HCT116 (cell line): ENCODE data around the gene PPP1R27. TPM values are rescaled to one million over a fixed set of nuclear protein-coding genes. Genes with fewer than 3 reads are reported as not detected.
"Not testable (repeated sequence)": the region's sequence is repeated elsewhere in the genome, so short reads cannot be mapped to it uniquely, and the experiment has no call there.

Experiments
- ATAC-seq: fragments of 200-7000 bp; cut with Tn5 transposase; 2 replicates; pipeline ENCODE4 v1.9.1; 2020; ENCODE audit warnings: mild to moderate bottlenecking, moderate library complexity
- BruUV-seq: library from RNA; stranded (reverse); fragments of 400-500 nt; replicated peaks from 2 replicates; lab custom pipeline; 2021; lab: Mats Ljungman, UMichigan
- CTCF ChIA-PET: fragments of 300-600 bp; sonication (Branson Sonifier 250); formaldehyde crosslinking; loops from one replicate; lab custom pipeline; 2021; ENCODE audit warnings: antibody characterized with exemption; lab: Charles Lee
- POLR2A ChIA-PET: fragments of 300-600, 350-600 bp; sonication (Branson Sonifier 250); formaldehyde crosslinking; loops from one replicate; lab custom pipeline; 2021; ENCODE audit warnings: antibody characterized with exemption; lab: Charles Lee
- RAD21 ChIA-PET, 2 experiments: fragments of 300-600 bp; sonication (Branson Sonifier 250); formaldehyde crosslinking; loops; one replicate each; lab custom pipeline; 2023; ENCODE audit warnings: low total read pairs in 2 of 2; ENCODE audit not compliant: uncharacterized antibody in 2 of 2, unreplicated experiment in 2 of 2, low non-redundant PET in 1 of 2; lab: Charles Lee
- DNase-seq: peaks from one replicate; pipeline ENCODE4 v3.0.0-alpha.2; 2010; ENCODE audit warnings: low read depth, low spot score
- H2AFZ ChIP-seq: fragments of 200-600 bp; shearing (Covaris generic), sonication (generic); 2 replicates; pipeline ENCODE4 v1.6.1; 2017; ENCODE audit warnings: low read depth, mixed run types, mixed read lengths, antibody characterized with exemption, low read length; ENCODE audit not compliant: poor library complexity, severe bottlenecking
- H3K27ac ChIP-seq: 2 replicates; pipeline ENCODE4 v1.5.1; 2012; ENCODE audit warnings: low read depth, low read length
- H3K27me3 ChIP-seq: fragments of 200-600 bp; sonication (generic); 2 replicates; pipeline ENCODE4 v1.6.1; 2016; ENCODE audit warnings: mixed run types, low read length, mixed read lengths; ENCODE audit not compliant: insufficient read depth
- H3K36me3 ChIP-seq, 2 experiments: fragments of 200-500 bp in 1 of 2; fragments of 200-600 bp in 1 of 2; sonication (Bioruptor generic) in 1 of 2; sonication (generic) in 1 of 2; 2 replicates each; pipeline versions ENCODE4 v1.5.1 to v1.6.1; 2014 to 2016; ENCODE audit warnings: low read length in 2 of 2, inconsistent platforms in 1 of 2, mixed read lengths in 1 of 2, mixed run types in 1 of 2; ENCODE audit not compliant: insufficient read depth in 2 of 2, control insufficient read depth in 1 of 2
- H3K4me1 ChIP-seq, 2 experiments: fragments of 200-600 bp in 1 of 2; sonication (generic) in 1 of 2; 2 replicates each; pipeline versions ENCODE4 v1.5.1 to v1.6.1; 2012 to 2017; ENCODE audit warnings: low read length in 2 of 2, inconsistent platforms in 1 of 2, mild to moderate bottlenecking in 1 of 2, mixed read lengths in 1 of 2, mixed run types in 1 of 2, moderate library complexity in 1 of 2; ENCODE audit not compliant: insufficient read depth in 2 of 2, control insufficient read depth in 1 of 2
- H3K4me2 ChIP-seq: fragments of 200-600 bp; sonication (generic); 2 replicates; pipeline ENCODE4 v1.6.1; 2017; ENCODE audit warnings: mixed run types, low read length, mixed read lengths
- H3K4me3 ChIP-seq, 2 experiments: fragments of 200-600 bp in 1 of 2; sonication (generic) in 1 of 2; replicated peaks in 1 of 2; 2 replicates each; pipeline ENCODE4 v1.5.1; 2011 to 2016; ENCODE audit warnings: low read length in 2 of 2, control low read depth in 1 of 2, low read depth in 1 of 2, mild to moderate bottlenecking in 1 of 2, mixed read lengths in 1 of 2, mixed run types in 1 of 2
- H3K79me2 ChIP-seq: fragments of 200-600 bp; sonication (generic); 2 replicates; pipeline ENCODE4 v1.6.1; 2017; ENCODE audit warnings: mild to moderate bottlenecking, mixed run types, low read length, moderate library complexity, mixed read lengths; ENCODE audit not compliant: insufficient read depth
- H3K9ac ChIP-seq: fragments of 200-600 bp; sonication (generic); 2 replicates; pipeline ENCODE4 v1.6.1; 2016; ENCODE audit warnings: low read length, mixed read lengths
- H3K9me2 ChIP-seq: fragments of 200-600 bp; sonication (generic), shearing (Covaris generic); 2 replicates; pipeline ENCODE4 v1.6.1; 2017; ENCODE audit warnings: mixed run types, mild to moderate bottlenecking, moderate library complexity; ENCODE audit not compliant: insufficient read depth
- H3K9me3 ChIP-seq, 2 experiments: fragments of 200-500 bp in 1 of 2; fragments of 200-600 bp in 1 of 2; sonication (Bioruptor generic) in 1 of 2; sonication (generic) in 1 of 2; 2 replicates each; pipeline ENCODE4 v1.6.1; 2014 to 2017; ENCODE audit warnings: low read length in 2 of 2, mixed read lengths in 2 of 2, inconsistent platforms in 1 of 2, low read depth in 1 of 2, mild to moderate bottlenecking in 1 of 2, mixed run types in 1 of 2, moderate library complexity in 1 of 2; ENCODE audit not compliant: control insufficient read depth in 1 of 2, insufficient read depth in 1 of 2
- H4K20me1 ChIP-seq: fragments of 200-600 bp; sonication (generic), shearing (Covaris generic); 2 replicates; pipeline ENCODE4 v1.6.1; 2017; ENCODE audit warnings: mixed run types, mild to moderate bottlenecking, moderate library complexity; ENCODE audit not compliant: insufficient read depth
- JUND ChIP-seq: IDR thresholded peaks from 2 replicates; pipeline ENCODE4 v1.6.1; 2012
- SIN3A ChIP-seq: IDR thresholded peaks from 2 replicates; pipeline ENCODE4 v1.6.1; 2012; ENCODE audit warnings: low read depth
- intact Hi-C: fragments of 100-400 bp; cut with micrococcal nuclease; formaldehyde crosslinking; loops from 2 replicates; pipeline ENCODE4 v1.10.0; 2022
- total RNA-seq: library from RNA; stranded (reverse); gene quantifications from one replicate; pipeline ENCODE4 v1.2.1, GENCODE V29; 2021; ENCODE audit not compliant: unreplicated experiment

The PPP1R27 gene
- total RNA-seq, 1 experiment from 2014 or later: not detected

DNA sequence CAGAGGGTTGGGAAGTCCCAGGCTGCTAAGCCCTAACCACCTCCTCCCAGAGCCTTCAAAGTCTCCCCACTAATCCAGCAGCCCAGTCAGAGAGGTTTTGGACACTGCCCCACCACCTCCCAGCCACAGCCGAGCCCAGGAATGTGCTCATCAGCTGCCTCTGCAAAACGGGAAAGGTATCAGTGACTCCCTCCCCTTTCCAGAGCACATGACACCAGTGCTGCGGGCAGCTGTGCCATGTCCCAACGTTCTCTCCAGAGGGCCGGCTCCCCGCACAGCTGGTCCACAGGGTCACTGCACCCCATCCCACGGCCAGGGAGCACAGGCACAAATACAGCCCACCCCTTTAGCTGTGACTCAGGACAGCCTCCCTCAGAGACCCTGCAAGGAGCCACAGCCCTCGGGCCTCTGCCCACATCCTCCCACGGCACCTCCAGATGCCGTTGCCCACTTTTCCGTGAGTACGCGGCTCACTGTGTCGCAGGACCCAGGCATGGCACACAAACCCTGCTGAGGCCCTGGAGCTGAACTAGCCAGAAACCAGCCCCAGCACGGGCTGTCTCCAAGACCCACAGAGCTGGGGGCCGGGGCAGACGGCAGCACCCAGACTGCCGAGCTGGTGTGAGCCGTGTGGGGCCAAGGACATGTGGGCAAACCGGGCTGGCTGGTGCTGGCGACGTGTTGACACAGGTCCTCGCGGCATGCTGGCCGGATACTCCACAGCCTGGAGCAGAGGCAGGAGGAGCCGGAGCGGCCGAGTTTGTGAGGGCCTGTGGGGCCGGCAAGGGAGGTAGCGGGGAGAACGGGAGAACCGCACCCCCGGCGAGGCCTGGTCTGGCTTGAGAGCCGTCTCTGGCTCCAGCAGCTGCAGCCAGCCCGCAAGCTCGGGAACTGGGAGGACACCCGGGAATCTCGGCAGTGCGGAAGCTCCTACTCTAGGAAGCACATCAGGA, 6.3 kb upstream of the PPP1R27 start:
- TF ChIP-seq JUND (no peak), SIN3A (no peak)
- Histone ChIP-seq H3K4me2 (no peak overlapping the region), H3K9me3 (no peaks in the 10 kb centered on the region), H2AFZ (no peak overlapping the region), H3K27ac (no peak overlapping the region; the same call in 1 of the 2 replicates), H3K4me1 (no peaks in the 10 kb centered on the region), H4K20me1 (no peaks in the 10 kb centered on the region), H3K27me3 (no peaks in the 10 kb centered on the region), H3K9me2 (no peaks in the 10 kb centered on the region), H3K79me2 (no peaks in the 10 kb centered on the region), H3K9ac (no peak overlapping the region), H3K4me3 (no peak overlapping the region), H3K36me3 (peaks cover 18 to 30% of the 10 kb centered on the region in 2 experiments; a peak in 3 of 4 replicates)
- ChIA-PET RAD21 (interaction anchor here in 1 of 2 experiments (0.6 kb wide), 1 partner anchor 157 kb away, joined by 4 read pairs; the partner anchor contains the start of genes ARL16 and HGS), CTCF (no interaction called here), POLR2A (interaction anchor here (0.9 kb wide), 1 partner anchor 12 kb away, joined by 3 read pairs; no protein-coding TSS in a partner anchor)
- no TSS peak for BruUV-seq
- ATAC-seq (no peak), DNase-seq (no peak)
- intact Hi-C loops: no loop called here

DNA sequence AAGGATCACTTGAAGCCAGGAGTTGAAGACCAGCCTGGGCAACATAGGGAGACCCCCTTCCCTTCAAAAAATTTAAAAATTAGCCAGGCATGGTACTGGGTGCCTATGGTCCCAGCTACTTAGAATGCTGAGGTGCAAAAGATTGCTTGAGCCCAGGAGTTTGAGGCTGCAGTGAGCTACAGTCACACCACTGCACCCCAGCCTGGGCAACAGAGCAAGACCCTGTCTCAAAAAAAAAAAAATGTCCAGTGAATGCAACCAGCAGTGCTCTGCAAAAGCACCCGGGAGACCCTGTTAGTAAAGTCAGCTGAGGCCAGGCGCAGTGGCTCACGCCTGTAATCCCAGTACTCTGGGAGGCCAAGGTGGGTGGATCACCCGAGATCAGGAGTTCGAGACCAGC, 5.2 kb upstream of the PPP1R27 start:
- H3K79me2 ChIP-seq, CTCF ChIA-PET, H3K4me3 ChIP-seq, H2AFZ ChIP-seq, H3K9me3 ChIP-seq, ATAC-seq, H3K9ac ChIP-seq, H3K27me3 ChIP-seq, intact Hi-C loops, H3K4me2 ChIP-seq, H3K4me1 ChIP-seq, POLR2A ChIA-PET, H4K20me1 ChIP-seq, DNase-seq, RAD21 ChIA-PET, BruUV-seq, H3K9me2 ChIP-seq, H3K27ac ChIP-seq: not testable (repeated sequence)
- peaks cover 8 to 21% of the 10 kb centered on the region in 2 experiments; a peak in 3 of 4 replicates for H3K36me3 ChIP-seq
